ENCODE measurements around the gene TMEM223. TPM values are rescaled to one million over a fixed set of nuclear protein-coding genes. Genes with fewer than 3 reads are reported as not detected.

The TMEM223 gene
- total RNA-seq, 1 donor from 2014 or later = 17.2 TPM

DNA sequence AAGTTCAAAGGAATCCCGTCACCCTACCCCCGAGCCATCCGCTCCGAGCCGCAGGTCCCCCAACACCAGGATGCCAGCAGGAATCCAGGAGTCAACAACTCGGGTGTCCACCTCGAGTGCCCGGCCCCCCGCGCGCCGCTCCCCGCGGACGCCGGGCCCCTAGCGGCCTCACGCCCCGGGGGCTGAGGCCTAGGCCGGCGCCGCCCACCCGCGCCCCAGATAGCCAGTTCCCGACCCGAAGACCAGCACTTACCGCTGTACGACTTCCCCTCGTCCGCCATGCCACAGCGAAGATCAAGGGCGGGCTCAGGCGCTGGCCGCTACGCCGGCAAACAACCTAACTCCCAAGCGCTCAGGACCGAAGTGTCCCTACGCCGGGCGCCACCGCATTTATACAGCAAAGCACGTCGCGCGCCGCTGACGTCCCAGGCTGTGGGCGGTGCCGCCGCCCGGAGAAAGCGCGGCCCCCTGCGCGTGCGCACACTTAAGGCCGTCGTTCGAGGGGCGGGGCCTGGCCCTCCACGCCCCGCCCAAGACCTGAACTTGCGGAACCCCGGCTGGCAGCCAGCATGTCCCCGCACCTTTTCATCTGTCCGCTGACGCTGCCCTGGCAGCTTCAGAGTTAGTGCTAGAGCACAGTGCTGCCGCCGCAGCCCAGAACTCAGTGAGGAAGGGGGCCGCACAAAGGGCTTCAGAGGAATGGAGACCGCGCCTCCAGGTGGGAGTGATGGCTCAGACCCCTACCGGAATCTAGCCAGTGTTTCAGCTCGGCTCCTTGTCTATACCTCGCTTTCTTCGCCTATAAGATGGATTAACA lies 13.5 kb upstream of the TMEM223 start, which contains the start of gene NXF1:
Gene NXF1, minus strand, starts transcription at position 365 of the 817 bp plus-strand sequence. Its CDS starts 84 bp downstream, at position 281.
- ATAC-seq = peak; percentile 95 to 97
- peak within 1 kb of the TSS; percentile 93 for H3K27ac ChIP-seq
- no peaks in the 10 kb centered on the region for H3K9me3 ChIP-seq
- H3K27me3 ChIP-seq (ENCODE audit: low read depth) = no peaks in the 10 kb centered on the region
- TF ChIP-seq, protein P1, sequence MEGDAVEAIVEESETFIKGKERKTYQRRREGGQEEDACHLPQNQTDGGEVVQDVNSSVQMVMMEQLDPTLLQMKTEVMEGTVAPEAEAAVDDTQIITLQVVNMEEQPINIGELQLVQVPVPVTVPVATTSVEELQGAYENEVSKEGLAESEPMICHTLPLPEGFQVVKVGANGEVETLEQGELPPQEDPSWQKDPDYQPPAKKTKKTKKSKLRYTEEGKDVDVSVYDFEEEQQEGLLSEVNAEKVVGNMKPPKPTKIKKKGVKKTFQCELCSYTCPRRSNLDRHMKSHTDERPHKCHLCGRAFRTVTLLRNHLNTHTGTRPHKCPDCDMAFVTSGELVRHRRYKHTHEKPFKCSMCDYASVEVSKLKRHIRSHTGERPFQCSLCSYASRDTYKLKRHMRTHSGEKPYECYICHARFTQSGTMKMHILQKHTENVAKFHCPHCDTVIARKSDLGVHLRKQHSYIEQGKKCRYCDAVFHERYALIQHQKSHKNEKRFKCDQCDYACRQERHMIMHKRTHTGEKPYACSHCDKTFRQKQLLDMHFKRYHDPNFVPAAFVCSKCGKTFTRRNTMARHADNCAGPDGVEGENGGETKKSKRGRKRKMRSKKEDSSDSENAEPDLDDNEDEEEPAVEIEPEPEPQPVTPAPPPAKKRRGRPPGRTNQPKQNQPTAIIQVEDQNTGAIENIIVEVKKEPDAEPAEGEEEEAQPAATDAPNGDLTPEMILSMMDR (IDR thresholded peaks at IDR 0.05) = no peak
- peaks cover 29% of the 10 kb centered on the region for H3K4me1 ChIP-seq
- peaks cover 50% of the 10 kb centered on the region for H3K36me3 ChIP-seq
- H3K4me3 ChIP-seq = peak within 1 kb of the TSS; percentile 86
- DNase-seq = peak; percentile 96
- intact Hi-C loops (cut with DNase I) = no loop called here

DNA sequence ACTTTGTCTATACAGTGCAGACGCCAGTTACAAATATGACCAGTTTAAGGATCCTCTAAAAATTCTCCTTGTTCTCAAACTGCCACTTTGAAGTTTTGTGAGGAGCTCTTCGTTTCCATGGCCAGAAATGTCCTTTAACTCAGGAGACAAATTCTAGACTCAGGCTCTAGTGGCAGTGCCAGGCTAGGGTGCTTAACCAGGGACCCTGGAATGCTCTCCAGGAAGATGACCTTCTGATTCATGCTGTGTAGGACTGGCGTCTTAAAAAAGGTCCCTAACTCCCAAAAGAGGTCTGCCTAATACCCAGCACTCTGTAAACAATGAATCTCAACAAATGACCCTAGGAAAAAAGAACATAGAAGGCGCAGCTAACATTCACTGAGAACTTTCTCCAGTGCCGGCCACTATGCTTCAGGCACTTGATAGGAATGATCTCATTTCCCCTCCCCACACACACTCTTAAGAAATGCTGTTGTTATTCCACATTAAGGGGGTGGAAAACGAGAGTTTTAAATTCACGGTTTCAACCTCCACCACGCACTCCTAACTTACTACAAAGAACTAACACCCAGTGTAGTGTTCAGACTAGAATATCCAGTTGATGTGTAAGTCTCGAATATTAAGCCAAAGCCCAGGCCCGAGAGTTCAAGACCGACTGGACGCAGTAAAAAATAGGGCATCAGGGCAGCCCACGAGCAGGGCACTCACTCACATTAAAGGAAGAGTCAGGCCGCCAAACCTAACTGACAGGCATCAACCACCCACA lies 12.7 kb upstream of the TMEM223 start:
- H3K27me3 ChIP-seq (ENCODE audit: low read depth) = no peaks in the 10 kb centered on the region
- intact Hi-C loops (cut with DNase I) = no loop called here
- ATAC-seq = peak; percentile 6 to 44
- H3K27ac ChIP-seq = peak overlapping the region; percentile 93
- DNase-seq = peak; percentile 20
- H3K4me3 ChIP-seq = peak overlapping the region; percentile 86
- peaks cover 57% of the 10 kb centered on the region for H3K36me3 ChIP-seq
- TF ChIP-seq, protein P1 (IDR thresholded peaks at IDR 0.05) = no peak
- peaks cover 29% of the 10 kb centered on the region for H3K4me1 ChIP-seq
- H3K9me3 ChIP-seq = no peaks in the 10 kb centered on the region

DNA sequence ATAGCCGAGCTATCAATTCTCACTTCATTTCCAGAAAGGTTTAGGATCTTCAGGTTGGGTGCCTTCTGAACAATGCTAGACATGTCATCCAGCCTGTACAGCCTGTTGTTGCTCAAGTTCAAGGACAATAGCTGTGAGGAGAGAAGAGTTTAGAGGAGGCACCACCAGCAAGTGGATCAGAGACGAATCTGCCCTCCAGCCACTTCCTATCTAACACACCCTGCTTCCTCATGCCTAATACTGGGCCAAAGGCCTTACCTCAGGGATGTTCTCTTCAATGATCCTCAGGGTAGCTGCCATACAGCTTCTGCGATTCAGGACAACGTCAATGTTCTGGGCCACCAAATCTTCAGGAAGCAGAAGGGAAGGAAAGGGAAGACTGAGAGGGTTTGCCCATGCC lies 9.3 kb upstream of the TMEM223 start:
- no peaks in the 10 kb centered on the region for H3K9me3 ChIP-seq
- H3K27me3 ChIP-seq (ENCODE audit: low read depth) = no peaks in the 10 kb centered on the region
- TF ChIP-seq, protein P1 (IDR thresholded peaks at IDR 0.05) = no peak
- no peak overlapping the region for H3K27ac ChIP-seq
- H3K4me1 ChIP-seq = peaks cover 24% of the 10 kb centered on the region
- H3K4me3 ChIP-seq = no peak overlapping the region
- DNase-seq = no peak
- no peak for ATAC-seq
- intact Hi-C loops (cut with DNase I) = no loop called here
- peaks cover 80% of the 10 kb centered on the region for H3K36me3 ChIP-seq

DNA sequence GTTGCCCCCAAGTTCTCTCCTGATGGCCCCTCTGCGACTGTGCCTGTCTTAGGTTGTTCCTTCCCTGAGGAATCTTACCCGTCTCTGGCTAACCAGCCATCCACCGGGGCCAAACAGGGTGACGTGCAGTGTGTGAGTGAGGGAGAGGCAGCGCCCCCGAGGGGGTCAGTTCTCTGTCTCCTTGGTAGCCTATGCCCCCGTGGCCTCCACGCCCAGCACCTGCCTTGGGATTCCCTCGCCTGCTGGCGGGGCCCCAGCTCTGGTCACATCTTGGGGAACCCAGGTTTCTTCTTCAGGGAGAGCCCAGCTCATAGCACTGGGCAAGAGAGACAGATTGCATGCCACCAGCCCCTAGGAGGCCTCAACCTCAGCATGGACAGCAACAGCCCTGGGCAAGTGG lies 7.7 kb upstream of the TMEM223 start:
- H3K9me3 ChIP-seq = no peaks in the 10 kb centered on the region
- H3K4me3 ChIP-seq = no peak overlapping the region
- H3K36me3 ChIP-seq = peaks cover 96% of the 10 kb centered on the region
- ATAC-seq (no peak), DNase-seq (no peak)
- intact Hi-C loops (cut with DNase I) = no loop called here
- H3K4me1 ChIP-seq = peaks cover 19% of the 10 kb centered on the region
- TF ChIP-seq, protein P1 (IDR thresholded peaks at IDR 0.05) = no peak
- no peaks in the 10 kb centered on the region for H3K27me3 ChIP-seq (ENCODE audit: low read depth)
- H3K27ac ChIP-seq = no peak overlapping the region

DNA sequence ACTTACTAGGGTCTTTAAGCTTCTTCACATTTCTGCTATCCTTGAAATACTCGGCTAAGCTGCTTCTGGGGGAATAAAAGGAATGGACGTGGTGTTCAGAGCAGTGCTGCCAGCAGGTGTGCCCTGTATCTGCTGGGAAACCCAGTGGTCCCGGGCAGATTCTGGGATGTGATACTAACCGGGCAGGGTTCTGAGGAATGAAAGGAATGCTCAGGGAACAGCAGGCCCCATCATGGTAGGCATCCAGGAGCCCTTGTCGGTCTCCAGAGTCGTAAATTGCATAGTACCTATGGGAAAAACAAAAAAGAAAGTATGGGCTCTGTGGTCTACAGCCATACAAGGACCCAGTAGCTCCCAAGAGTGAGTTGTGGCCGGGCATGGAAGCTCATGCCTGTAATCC lies 4.5 kb upstream of the TMEM223 start:
- DNase-seq (no peak), ATAC-seq (no peak)
- H3K27ac ChIP-seq = no peak overlapping the region
- TF ChIP-seq, protein P1 (IDR thresholded peaks at IDR 0.05) = no peak
- H3K4me1 ChIP-seq = peaks cover 12% of the 10 kb centered on the region
- H3K4me3 ChIP-seq = no peak overlapping the region
- intact Hi-C loops (cut with DNase I) = no loop called here
- H3K36me3 ChIP-seq = peaks cover 93% of the 10 kb centered on the region
- H3K27me3 ChIP-seq (ENCODE audit: low read depth) = no peaks in the 10 kb centered on the region
- no peaks in the 10 kb centered on the region for H3K9me3 ChIP-seq
